Thyroid gland (tissue), 4 donors: ENCODE results near the gene SLCO2B1.

ENCODE experiments used
- POLR2A ChIP-seq, 2 donors: fragments of 450-650 bp; IDR thresholded peaks; one replicate each; pipeline ENCODE4 v1.6.1; 2017; ENCODE audit warnings: antibody characterized with exemption in 2 of 2, mild to moderate bottlenecking in 2 of 2, moderate library complexity in 1 of 2
- TF ChIP-seq, protein P1 (sequence below), 6 experiments: fragments of 200-600 bp in 3 of 6; fragments of 450-650 bp in 3 of 6; sonication (generic) in 3 of 6; IDR thresholded peaks; one replicate each; pipeline ENCODE4 v1.5.1; 2016 to 2019; ENCODE audit warnings: antibody characterized with exemption in 6 of 6, mild to moderate bottlenecking in 2 of 6, inconsistent platforms in 1 of 6, moderate library complexity in 1 of 6

GRCh38 chr11:75126564-75126963, 24.3 kb upstream of the SLCO2B1 start:
- TF ChIP-seq, protein P1, sequence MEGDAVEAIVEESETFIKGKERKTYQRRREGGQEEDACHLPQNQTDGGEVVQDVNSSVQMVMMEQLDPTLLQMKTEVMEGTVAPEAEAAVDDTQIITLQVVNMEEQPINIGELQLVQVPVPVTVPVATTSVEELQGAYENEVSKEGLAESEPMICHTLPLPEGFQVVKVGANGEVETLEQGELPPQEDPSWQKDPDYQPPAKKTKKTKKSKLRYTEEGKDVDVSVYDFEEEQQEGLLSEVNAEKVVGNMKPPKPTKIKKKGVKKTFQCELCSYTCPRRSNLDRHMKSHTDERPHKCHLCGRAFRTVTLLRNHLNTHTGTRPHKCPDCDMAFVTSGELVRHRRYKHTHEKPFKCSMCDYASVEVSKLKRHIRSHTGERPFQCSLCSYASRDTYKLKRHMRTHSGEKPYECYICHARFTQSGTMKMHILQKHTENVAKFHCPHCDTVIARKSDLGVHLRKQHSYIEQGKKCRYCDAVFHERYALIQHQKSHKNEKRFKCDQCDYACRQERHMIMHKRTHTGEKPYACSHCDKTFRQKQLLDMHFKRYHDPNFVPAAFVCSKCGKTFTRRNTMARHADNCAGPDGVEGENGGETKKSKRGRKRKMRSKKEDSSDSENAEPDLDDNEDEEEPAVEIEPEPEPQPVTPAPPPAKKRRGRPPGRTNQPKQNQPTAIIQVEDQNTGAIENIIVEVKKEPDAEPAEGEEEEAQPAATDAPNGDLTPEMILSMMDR (IDR thresholded peaks at IDR 0.05), result no peak
- TF ChIP-seq POLR2A (IDR thresholded peaks at IDR 0.05), result no peak
